A204.1 (cell line): ENCODE measurements around the gene LRRIQ3.

ENCODE experiments used
- FAIRE-seq: peaks from 2 replicates; lab custom pipeline; 2012; peaks lifted over from hg19 to GRCh38; lab: Jason Lieb, UNC

LRRIQ3 gene

DNA sequence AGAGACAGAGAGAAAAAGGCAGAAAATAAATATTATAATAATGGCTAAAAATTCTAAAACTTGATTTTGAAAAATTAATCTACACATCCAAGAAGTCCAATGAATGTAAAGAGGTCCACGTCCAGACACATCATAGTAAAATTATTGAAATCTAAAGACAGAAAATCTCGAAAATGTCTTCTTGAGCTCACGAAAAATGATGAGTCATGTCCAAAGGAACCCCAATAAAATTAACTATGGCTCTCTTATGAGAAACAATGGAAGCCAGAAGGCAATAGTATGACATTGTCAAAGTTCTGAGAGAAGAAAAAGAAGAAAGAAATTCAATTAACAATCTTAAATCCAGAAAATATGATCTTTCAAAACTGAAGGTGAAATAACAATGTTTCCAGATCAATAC, 84.6 kb downstream of the LRRIQ3 start:
- no peak for FAIRE-seq

DNA sequence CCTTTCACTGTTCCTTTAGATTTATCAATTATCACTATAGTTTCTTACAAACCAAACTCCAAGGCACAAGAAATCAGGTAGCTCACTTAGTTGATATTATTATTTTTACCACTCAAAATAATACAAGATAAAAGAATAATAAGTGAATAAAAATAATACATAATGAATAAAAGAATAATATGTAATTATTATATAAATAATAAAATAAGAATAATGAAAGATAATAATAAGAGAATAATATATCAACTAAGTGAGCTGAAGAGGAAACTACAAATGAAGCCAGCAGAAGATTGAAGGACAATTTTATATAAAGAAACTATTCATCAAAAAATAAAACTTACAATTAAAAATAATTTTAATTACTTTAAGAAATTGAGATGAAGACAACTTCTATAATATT, 90.6 kb downstream of the LRRIQ3 start:
- no peak for FAIRE-seq

DNA sequence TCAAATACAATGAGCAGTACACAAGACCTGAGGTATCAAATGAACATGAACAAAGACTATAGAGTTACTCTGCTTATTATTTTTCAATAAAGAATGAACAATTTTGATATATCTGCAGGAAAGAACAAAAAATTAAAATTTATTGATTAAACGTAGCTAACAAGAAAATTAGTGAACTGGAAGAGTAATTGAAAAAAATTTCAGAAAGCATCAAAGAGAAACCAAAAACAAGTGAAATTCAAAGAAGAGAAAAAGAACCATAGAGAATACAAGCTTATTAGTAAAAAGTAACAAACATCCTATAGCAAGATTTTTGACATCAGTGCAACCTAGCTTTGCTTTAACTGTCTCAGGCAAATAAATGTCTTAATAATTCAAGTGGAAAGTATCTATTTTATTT, 106.6 kb downstream of the LRRIQ3 start:
- FAIRE-seq = no peak

DNA sequence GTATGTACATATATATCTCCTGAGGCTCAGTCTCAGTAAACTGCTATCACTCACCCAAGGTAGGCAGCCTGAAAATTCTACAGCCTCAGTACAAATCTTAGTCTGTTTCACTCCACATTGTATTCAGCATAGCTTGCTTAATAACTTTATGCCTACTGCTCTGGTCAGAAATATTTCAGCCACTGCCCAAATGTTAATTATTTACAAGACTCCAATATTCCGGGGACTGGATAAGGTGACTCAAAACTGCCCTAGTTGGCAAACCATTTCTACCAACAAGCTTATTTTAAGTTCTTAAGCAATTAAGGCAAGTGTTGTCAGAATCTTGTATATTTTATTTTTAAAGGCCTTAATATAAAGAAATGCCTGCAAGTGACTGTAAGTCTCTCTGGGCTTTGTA, 114.8 kb downstream of the LRRIQ3 start:
- no peak for FAIRE-seq

DNA sequence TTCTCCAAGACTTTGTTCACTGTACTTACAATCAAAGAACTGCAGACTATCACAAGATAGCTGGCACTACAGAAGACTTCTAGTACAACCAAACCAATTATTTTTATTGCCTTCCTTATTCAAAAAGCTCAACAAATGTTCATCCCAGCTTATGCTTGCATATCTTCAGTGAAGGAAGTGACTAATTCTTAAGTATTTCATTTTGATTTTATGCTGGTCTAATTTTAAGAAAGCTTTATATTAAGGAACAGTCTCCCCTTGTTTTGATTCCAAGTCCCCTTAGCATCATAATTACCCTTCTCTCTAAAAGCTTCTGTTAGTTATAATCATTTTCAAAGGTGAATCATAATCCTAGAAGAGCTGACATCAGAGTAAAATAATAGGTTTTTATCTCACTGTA, 132.9 kb downstream of the LRRIQ3 start:
- no peak for FAIRE-seq

DNA sequence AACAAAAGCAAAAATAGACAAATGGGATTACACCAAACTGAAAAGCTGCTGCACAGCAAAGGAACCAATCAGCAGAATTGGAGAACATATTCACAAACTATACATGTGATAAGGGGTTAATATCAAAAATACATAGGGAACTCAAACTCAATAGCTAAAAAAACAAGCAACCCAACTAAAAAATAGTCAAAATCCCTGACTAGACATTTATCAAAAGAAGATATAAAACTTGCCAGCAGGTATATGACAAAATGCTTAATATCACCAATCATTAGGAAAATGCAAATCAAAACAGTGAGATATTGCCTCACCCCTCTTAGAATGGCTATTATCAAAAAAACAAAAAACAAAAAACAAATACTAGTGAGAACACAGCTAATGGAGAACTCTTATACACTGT, 140.3 kb downstream of the LRRIQ3 start:
- no peak for FAIRE-seq

DNA sequence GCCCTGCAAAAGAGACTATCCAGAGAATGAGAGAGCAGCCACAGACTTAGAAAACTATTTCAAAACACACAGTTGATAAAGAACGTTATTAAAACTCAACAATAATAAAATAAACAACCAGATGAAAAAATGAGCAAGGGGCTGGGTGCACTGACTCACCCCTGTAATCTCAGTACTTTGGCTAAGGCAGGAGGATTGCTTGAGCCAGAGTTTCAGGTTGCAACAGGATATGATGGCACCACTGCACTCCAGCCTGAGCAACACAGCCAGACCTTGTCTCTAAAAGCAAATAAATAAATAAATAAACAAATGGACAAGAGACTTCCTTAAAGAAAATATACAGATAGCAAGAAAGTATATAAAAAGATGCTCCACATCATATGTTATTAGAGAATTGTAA, 144.6 kb downstream of the LRRIQ3 start:
- no peak for FAIRE-seq

DNA sequence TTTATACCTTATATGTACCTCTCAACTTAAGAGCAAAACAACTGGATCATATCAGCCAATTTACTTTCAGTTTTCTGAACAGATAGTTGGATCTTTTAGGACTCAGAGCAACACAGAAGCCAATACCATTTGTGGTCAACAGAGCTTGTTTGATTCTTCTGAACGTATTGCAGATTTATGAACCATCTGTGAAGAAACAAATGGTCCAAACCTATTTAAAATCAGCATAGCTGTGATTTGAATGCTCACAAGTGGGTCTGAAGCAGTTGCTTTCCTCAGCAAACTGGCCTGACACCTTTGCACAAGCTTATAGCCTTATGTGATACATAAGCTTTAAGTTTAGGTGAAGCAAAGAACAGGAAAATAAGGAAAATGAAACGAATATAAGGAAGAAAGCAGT, 147.6 kb downstream of the LRRIQ3 start:
- FAIRE-seq = no peak

DNA sequence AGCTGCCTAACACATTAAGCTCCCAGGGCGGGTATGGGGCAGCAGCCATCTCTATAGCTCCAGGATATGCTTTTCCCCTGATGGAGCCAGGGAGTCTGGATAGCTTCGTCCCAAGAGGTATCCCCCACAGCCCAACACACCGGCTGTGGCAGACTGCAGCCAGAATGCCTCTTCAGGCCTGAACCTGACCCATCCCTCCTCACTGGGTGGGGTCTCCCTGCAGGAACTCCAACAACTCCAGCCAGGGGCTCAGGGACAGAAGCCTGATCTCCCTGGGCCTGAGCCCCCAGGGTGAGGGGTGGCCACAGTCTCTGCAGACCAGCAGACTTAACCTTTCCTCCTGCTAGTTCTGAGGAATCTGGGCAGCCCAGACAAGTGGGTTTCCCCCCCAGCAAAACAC, 159.9 kb downstream of the LRRIQ3 start:
- no peak for FAIRE-seq

DNA sequence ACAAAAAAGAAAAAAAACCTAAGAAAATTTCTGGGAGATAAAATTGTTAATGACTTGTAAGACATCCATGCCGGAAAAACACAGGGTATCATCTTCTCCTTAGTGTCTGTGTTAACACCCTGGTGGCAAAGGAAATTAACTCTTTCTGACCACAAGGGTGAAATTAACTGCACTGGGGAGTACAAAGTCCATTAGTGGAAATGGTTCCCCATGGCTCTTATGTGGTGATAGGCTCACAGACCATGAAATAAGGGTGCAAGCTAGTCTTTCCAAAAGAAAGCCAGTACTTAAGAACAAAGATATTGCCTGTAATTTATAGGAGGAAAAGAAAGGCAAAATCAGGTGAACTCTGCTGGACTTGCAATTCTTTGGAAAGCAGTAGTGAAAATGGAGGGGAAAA, 185.4 kb downstream of the LRRIQ3 start:
- no peak for FAIRE-seq

DNA sequence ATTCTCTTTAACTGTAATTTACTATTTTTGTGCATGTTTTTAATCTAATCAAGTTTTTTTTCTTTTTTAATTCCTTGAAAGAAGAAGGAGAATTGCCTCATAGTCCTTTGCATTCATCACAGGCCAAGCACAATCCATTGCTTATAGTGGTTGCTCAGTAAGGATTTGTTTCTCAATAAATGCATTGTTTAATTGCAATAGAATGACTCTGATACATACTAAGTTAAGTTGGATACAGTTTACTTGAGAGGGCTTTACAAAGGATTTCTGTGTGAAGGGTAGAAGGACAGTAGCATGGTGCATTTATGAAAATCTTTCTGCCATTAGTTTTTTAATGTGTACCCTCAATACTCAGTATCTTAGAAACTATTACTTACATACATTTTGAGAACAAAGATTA, 186.2 kb downstream of the LRRIQ3 start:
- no peak for FAIRE-seq

DNA sequence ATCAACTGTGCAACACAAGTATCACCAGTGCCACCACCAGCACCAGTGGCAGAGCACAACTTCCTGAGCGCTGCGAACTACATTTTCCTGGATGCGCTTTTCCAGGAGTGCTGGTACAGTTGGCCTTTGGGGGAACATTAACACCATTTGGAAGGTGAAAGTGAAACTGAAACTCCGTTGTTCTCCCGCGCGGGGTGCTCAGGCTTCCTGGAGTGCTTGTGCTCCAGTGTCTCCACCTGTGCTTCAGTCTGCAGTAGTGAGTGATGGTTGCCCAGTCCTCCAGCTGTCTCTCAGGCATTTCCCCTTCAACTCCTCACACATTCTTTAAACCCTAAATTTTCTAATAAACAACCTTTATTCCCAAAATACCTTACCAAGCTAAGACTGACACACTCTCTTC, 187.8 kb downstream of the LRRIQ3 start:
- FAIRE-seq = no peak

DNA sequence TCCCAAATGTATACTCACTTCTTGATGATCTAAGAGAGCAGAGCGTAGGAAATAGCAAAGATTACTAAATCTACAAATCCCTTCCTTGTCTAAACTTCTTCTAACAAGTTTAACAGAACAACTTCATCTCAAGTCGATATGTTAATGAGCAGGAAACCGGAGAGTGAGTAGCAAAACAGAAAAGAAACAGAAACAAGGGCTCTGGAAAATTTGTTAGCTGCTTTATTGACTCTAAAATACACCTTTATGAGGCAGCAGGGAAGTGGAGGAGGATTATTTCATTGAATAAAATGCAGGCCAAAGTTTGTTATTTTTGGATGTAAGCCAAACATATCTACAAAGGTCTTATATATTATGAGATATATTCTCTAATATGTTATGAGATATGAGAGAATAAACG, 192.4 kb downstream of the LRRIQ3 start:
- no peak for FAIRE-seq

DNA sequence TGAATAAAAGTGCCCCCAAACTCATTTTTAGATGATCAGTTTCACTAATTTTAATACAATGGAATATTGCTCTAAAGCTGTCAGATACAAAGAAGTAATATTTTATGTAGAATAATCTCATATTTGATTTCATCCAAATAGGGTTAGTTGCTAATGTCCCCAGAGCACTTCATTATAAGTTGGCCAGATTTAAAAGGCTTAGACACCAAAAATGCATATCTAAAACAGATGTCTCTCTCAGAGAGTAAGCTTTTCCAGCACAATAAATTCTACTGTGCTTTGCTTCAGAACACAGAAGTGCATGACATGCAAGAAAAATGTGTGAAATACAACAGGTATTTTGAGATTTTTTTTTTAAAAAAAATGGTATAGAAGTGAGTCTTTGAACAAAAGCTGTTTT, 194.2 kb downstream of the LRRIQ3 start:
- no peak for FAIRE-seq

DNA sequence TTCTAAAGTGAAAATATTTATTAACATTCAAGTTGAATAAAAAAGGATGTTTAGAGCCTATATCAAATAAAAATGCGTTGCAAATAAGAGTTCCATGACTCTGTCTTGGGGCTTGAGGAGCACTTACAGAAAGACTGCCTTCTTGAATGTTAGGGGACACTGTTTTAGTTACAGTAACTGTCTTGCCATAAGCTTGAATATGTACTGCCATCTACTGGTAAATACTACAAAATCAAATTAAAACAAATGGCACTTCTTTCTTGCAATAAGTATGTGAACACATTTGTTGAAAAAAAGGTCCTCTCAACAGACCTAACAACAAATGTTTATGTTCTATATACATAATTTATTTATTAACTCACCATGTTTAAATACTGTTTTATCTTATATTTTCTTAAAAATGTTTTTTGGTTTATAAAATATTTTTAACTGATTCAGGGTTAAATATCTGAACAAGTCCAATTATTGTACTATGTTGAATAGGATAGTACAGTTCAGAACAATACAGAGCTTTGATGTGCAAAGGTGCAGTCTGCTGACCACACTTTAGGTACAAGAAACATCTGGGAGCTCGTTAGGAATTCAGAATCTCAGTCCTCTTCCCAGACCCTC, 199.5 kb downstream of the LRRIQ3 start:
- FAIRE-seq = peak; percentile 96

DNA sequence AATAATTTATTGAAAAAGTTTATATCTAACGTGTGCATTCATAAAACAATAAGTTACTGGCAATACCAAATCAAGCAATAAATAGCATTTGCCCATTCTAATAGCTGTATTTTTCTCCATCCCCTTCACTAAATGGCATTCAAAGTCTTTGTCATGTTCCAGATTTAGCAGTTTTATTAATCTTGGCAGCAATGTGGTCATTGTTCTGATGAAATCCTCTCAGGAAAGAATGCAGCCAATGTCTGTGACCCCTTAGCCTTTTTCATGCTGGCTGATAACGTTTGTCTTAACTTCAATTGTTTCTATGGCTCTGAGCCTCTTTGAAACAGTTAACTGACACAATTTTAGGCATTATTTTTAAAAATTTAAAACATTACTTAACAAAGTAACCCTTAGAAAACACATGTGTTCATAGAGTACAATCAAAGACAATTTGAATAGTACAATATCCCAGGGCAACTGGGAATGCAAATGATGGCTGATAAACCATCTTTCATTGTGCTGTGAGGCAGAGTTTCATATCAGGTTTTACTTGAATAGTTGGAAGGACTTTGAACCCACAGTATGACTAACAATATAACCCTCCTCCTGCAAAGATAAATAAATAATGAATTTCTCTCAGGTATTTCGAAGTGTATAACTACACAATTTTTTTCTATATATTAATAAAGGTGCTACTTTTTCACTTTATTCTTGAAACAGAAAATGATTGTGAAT, 217.5 kb downstream of the LRRIQ3 start:
- FAIRE-seq = no peak

DNA sequence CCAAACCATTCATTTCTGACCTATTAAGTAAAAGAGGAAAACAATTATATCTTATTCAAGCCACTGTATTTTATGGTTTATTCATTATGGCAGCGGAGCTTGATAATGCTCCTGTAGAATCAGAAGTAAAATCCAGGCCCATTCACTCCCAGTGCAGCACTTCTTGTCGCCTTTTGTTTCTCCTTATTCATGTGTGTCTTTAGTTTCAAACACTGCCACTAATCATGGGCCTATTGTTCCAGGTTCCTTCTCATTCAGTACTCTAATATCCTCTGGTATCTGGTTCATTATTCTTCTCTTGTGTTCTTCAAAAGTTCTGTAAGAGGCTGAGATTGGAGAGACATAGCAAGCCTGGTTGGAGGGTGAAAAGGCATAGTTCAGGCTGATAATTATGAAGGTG, 218.3 kb downstream of the LRRIQ3 start:
- no peak for FAIRE-seq

DNA sequence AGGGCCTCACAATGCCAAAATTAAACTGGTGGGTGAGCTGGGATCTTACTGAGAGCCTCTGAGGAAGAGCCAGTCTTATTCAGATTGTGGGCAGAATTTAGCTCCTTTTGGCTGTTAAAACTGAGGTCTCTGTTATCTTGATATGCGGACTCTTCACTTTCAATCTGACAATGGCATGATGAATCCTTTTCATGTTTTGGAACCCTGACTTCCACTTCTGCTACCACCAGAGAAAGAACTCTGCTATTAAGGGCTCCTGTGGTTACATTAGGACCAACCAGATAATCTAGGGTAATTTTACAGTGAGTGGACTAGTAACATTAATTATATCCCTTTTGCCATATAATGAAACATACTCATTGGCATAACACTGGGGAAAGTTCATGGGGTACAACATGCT, 219.0 kb downstream of the LRRIQ3 start:
- FAIRE-seq = no peak
